Measurements from ENCODE around the gene FHIT.

The FHIT gene

DNA sequence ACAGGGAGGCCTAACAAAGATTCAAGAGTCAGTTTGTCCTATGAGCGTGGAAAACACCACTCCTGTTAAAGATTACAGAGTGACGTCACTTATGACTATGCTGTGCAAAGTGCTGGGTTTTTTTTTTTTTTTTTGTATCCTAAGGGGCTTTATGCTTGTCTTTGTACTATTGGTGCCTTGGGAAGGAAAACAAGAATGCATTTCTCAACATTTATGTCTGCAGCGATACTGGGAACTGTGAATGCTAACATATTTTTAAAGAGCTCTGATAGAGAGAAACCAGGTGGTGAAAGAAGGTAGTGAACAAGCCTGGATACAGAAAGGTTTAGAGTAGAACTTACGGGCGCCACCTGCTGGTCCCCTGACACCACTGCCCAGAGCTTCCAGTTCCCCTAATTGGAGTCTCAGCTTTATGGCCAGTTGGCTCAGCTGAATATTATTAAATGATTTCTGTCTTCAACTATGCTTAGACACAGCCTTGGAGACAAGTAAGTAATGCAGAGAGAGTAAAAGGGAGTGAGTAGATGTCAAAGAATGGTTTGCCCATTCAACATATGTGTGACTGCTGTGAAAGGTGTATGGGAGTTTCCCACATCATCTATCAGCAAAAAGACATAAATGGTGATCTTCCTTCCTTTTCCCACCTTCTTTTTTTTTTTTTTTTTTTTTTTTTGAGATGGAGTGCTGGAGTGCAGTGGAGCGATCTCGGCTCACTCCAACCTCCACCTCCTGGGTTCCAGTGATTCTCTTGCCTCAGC lies 1393.5 kb downstream of the FHIT start:
- no peak overlapping the region for H3K4me3 ChIP-seq (ENCODE audit: low read depth, low read length)
- TF ChIP-seq, protein P1, sequence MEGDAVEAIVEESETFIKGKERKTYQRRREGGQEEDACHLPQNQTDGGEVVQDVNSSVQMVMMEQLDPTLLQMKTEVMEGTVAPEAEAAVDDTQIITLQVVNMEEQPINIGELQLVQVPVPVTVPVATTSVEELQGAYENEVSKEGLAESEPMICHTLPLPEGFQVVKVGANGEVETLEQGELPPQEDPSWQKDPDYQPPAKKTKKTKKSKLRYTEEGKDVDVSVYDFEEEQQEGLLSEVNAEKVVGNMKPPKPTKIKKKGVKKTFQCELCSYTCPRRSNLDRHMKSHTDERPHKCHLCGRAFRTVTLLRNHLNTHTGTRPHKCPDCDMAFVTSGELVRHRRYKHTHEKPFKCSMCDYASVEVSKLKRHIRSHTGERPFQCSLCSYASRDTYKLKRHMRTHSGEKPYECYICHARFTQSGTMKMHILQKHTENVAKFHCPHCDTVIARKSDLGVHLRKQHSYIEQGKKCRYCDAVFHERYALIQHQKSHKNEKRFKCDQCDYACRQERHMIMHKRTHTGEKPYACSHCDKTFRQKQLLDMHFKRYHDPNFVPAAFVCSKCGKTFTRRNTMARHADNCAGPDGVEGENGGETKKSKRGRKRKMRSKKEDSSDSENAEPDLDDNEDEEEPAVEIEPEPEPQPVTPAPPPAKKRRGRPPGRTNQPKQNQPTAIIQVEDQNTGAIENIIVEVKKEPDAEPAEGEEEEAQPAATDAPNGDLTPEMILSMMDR (IDR thresholded peaks at IDR 0.05; ENCODE audit: low read depth, low read length), result peak; percentile 52

DNA sequence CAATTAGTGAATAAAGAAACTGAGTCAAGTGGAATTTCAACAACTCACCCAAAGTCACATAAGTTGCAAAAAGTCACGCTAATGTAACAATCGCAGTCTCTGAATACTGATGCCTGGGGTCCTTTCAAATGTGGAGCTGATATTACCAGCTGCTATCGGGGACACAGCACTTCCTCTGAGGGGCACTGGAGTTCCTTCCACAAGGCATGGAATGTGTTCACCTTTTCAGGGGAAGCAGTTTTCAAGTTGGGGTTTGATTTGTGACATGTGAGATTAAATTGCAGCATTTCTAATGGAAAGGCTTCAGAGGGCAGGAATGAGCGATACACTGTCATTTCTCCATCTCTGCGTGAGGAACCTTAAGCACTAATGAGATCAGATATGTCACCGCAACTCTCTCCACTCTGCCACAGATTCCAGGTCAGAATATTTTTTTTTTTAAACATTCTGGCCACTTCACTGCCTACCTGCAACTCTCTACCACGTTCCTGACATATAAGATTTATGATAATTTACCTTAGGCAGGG lies 1394.3 kb downstream of the FHIT start:
- H3K4me3 ChIP-seq (ENCODE audit: low read depth, low read length), result no peak overlapping the region
- TF ChIP-seq, protein P1 (IDR thresholded peaks at IDR 0.05; ENCODE audit: low read depth, low read length), result no peak

DNA sequence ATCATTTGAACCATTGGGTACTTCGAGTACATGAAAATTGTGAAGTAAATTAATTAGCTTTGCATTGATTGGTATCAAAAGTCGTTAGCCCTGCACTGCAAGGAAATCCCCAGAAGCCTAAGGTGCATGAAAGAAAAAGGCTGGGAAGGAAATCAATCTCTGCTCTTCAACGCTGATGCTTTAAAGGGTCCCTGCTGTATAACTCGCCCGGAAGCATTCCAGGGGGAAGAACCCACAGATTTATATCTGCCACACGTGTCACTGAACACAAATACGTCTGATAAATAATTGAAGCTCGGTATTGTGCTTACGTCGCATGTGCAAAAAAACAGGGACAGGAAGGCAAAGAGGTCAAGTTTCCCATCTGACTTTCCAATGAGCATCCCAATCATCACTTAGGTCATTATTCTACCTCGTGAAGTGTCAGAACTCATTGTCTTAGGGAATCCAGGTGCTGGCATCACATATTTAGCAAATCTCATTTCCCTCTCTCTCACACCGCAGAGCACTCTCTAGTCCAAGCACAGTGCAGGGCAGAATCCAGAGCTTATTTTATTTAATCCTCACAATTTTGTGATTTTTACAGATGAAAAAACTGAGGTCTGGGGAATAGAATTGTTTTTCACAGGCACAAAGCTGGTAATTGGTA lies 1397.1 kb downstream of the FHIT start:
- H3K4me3 ChIP-seq (ENCODE audit: low read depth, low read length), result no peak overlapping the region
- TF ChIP-seq, protein P1 (IDR thresholded peaks at IDR 0.05; ENCODE audit: low read depth, low read length), result no peak

DNA sequence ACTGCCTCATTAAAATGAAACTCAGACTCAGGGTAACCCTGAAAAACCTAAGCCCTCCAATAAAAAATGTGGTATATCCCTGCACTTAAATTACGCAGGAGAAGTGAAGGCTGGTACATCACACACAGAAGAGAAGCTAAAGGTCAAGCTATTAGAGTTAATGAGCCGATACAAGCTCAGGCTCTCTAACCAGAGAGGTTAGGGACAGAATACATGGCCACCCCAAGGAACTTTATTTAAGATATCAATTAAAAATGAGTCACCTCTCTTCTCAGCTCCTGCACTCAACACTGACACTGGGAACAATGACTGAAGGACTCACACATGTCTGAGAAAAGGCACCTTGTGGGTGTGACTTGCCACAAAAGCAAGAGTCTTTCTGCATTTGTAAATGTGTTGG lies 1400.8 kb downstream of the FHIT start:
- H3K4me3 ChIP-seq (ENCODE audit: low read depth, low read length), result no peak overlapping the region
- TF ChIP-seq, protein P1 (IDR thresholded peaks at IDR 0.05; ENCODE audit: low read depth, low read length), result no peak

DNA sequence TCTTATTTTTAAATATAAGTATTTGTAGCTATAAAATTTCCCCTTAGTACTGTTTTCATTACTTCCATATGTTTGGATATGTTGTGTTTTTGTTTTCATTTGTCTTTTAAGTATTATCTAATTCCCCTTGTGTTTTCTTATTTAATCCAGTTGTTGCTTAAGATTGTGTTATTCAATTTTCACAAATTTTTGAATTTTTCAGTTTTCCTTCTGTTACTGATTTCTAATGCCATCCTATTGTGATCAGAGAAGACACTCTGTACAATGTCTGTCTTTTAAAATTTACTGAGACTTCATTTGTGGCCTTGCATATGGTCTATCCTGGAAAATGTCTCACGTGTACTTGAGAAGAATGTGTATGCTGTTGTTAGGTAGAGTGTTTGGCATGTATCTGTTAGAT lies 1405.9 kb downstream of the FHIT start:
- H3K4me3 ChIP-seq (ENCODE audit: low read depth, low read length), result no peak overlapping the region
- TF ChIP-seq, protein P1 (IDR thresholded peaks at IDR 0.05; ENCODE audit: low read depth, low read length), result no peak

DNA sequence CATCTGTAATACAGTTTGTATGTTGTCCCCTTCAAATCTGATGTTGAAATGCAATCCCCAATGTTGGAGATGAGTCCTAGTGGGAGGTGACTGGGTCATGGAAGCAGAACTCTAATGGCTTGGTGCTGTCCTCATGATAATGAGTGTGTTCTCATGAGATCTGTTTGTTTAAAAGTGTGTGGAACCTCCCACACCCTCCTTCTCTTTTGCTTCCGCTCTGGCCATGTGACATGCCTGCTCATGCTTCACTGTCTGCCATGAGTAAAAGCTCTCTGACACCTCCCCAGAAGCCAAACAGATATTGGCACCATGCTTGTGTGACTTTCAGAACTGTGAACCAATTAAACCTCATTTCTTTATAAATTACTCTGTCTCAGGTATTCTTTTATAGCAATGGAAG lies 1407.4 kb downstream of the FHIT start:
- no peak overlapping the region for H3K4me3 ChIP-seq (ENCODE audit: low read depth, low read length)
- TF ChIP-seq, protein P1 (IDR thresholded peaks at IDR 0.05; ENCODE audit: low read depth, low read length), result no peak
